Tibial nerve (tissue), 4 donors: ENCODE measurements around the gene SKAP2. TPM values are rescaled to one million over a fixed set of nuclear protein-coding genes. Genes with fewer than 3 reads are reported as not detected.

Source experiments
- DNase-seq, 2 donors: peaks; one replicate each; pipeline ENCODE4 v3.0.0-alpha.2; 2019; ENCODE audit warnings: low spot score in 2 of 2
- H3K27ac ChIP-seq, 4 donors: fragments of 200-600 bp; sonication (generic) in 3 of 4; one replicate each; pipeline ENCODE4 v1.5.1; 2017 to 2019; ENCODE audit warnings: mild to moderate bottlenecking in 1 of 4
- H3K27me3 ChIP-seq, 2 donors: fragments of 200-600 bp; sonication (generic) in 1 of 2; one replicate each; pipeline versions ENCODE4 v1.5.1 to v1.6.0; 2017 to 2019
- H3K36me3 ChIP-seq, 3 donors: fragments of 200-600 bp; sonication (generic); one replicate each; pipeline ENCODE4 v1.5.1; 2018 to 2019
- H3K4me1 ChIP-seq, 4 donors: fragments of 200-600 bp; sonication (generic) in 3 of 4; one replicate each; pipeline ENCODE4 v1.5.1; 2017 to 2019
- H3K4me3 ChIP-seq, 4 donors: fragments of 200-600 bp; sonication (generic) in 3 of 4; one replicate each; pipeline ENCODE4 v1.5.1; 2017 to 2019; ENCODE audit warnings: mild to moderate bottlenecking in 1 of 4, moderate library complexity in 1 of 4
- H3K9me3 ChIP-seq, 4 donors: fragments of 200-600 bp; sonication (generic) in 3 of 4; one replicate each; pipeline ENCODE4 v1.5.1; 2017 to 2019
- CTCF ChIP-seq, 5 experiments: fragments of 200-600 bp in 3 of 5; fragments of 450-650 bp in 2 of 5; sonication (generic) in 3 of 5; IDR thresholded peaks; one replicate each; pipeline ENCODE4 v1.5.1; 2016 to 2019; ENCODE audit warnings: antibody characterized with exemption in 5 of 5, mild to moderate bottlenecking in 3 of 5, moderate library complexity in 2 of 5
- EP300 ChIP-seq, 2 donors: sonication (generic); formaldehyde crosslinking; IDR thresholded peaks; one replicate each; pipeline ENCODE4 v1.6.1; 2017; ENCODE audit warnings: antibody characterized with exemption in 2 of 2, mild to moderate bottlenecking in 1 of 2
- POLR2A ChIP-seq, 2 donors: fragments of 450-650 bp; IDR thresholded peaks; one replicate each; pipeline ENCODE4 v1.6.1; 2017; ENCODE audit warnings: antibody characterized with exemption in 2 of 2, mild to moderate bottlenecking in 2 of 2, moderate library complexity in 2 of 2
- WGBS, 2 donors: methylation state at CpG; one replicate each; pipeline ENCODE4 v1.1.5; 2018; 5-methylcytosine and 5-hydroxymethylcytosine counted together
- total RNA-seq, 4 donors: library from RNA; depleted of rRNA; stranded (reverse); fragments of >200 nt; gene quantifications; one replicate each; pipeline ENCODE4 v1.1.0, GENCODE V29; 2016

Gene SKAP2
- total RNA-seq, 4 donors from 2014 or later: 14.1 to 33.7 (median 27.6) TPM

GRCh38 chr7:26663874-26664273, 200.5 kb downstream of the SKAP2 start:
- no peak for DNase-seq
- 85 to 86% methylated on average over 4 of the region's 4 CpGs for WGBS, 2 donors
- TF ChIP-seq EP300 (IDR thresholded peaks at IDR 0.05) (no peak), CTCF (IDR thresholded peaks at IDR 0.05) (no peak), POLR2A (IDR thresholded peaks at IDR 0.05) (no peak)
- Histone ChIP-seq H3K4me1 (peaks cover 0 to 12% (median 0%) of the 10 kb centered on the region in 4 donors), H3K36me3 (no peaks in the 10 kb centered on the region), H3K27me3 (peaks cover 0 to 7% of the 10 kb centered on the region in 2 donors), H3K4me3 (no peak overlapping the region), H3K27ac (no peak overlapping the region), H3K9me3 (no peaks in the 10 kb centered on the region)

- WGBS, 2 donors: 91 to 94% methylated on average over 6 of the region's 6 CpGs
- Histone ChIP-seq H3K4me3 (no peak overlapping the region), H3K27me3 (peaks cover 0 to 7% of the 10 kb centered on the region in 2 donors), H3K27ac (no peak overlapping the region), H3K4me1 (peaks cover 0 to 9% (median 0%) of the 10 kb centered on the region in 4 donors), H3K9me3 (no peaks in the 10 kb centered on the region), H3K36me3 (no peaks in the 10 kb centered on the region)
- DNase-seq: no peak
- TF ChIP-seq EP300 (IDR thresholded peaks at IDR 0.05) (no peak), CTCF (IDR thresholded peaks at IDR 0.05) (no peak)
Observed at GRCh38 chr7:26662646-26663045, 201.7 kb downstream of the SKAP2 start.

GRCh38 chr7:26659121-26659520, 205.3 kb downstream of the SKAP2 start:
- 84% methylated on average over 3 of the region's 3 CpGs for WGBS, 2 donors
- no peaks in the 10 kb centered on the region for H3K9me3 ChIP-seq
- no peak for TF ChIP-seq EP300 (IDR thresholded peaks at IDR 0.05)
- TF ChIP-seq POLR2A (IDR thresholded peaks at IDR 0.05): no peak
- no peak for TF ChIP-seq CTCF (IDR thresholded peaks at IDR 0.05)

GRCh38 chr7:26658389-26659084, 205.9 kb downstream of the SKAP2 start:
- no peak overlapping the region for H3K4me3 ChIP-seq
- peaks cover 0 to 6% (median 3%) of the 10 kb centered on the region in 4 donors for H3K4me1 ChIP-seq
- TF ChIP-seq CTCF (IDR thresholded peaks at IDR 0.05) (no peak), POLR2A (IDR thresholded peaks at IDR 0.05) (no peak), EP300 (IDR thresholded peaks at IDR 0.05) (no peak)
- H3K36me3 ChIP-seq: no peaks in the 10 kb centered on the region
- no peak for DNase-seq
- H3K27me3 ChIP-seq: peaks cover 0 to 24% of the 10 kb centered on the region in 2 donors
- no peaks in the 10 kb centered on the region for H3K9me3 ChIP-seq
- 86% methylated on average over 7 of the region's 7 CpGs for WGBS, 2 donors
- no peak overlapping the region for H3K27ac ChIP-seq

More at GRCh38 chr7:26659121-26659520, 205.3 kb downstream of the SKAP2 start:
- Histone ChIP-seq H3K4me3 (no peak overlapping the region), H3K27ac (no peak overlapping the region), H3K27me3 (peaks cover 0 to 21% of the 10 kb centered on the region in 2 donors), H3K4me1 (peaks cover 0 to 2% (median under 1%) of the 10 kb centered on the region in 4 donors), H3K36me3 (no peaks in the 10 kb centered on the region)
- DNase-seq: no peak

GRCh38 chr7:26657686-26658388, 206.6 kb downstream of the SKAP2 start:
- no peak for DNase-seq

More at GRCh38 chr7:26657686-26658388, 206.6 kb downstream of the SKAP2 start:
- H3K27me3 ChIP-seq: peaks cover 0 to 24% of the 10 kb centered on the region in 2 donors
- H3K27ac ChIP-seq: no peak overlapping the region
- H3K4me1 ChIP-seq: peaks cover 0 to 6% (median 3%) of the 10 kb centered on the region in 4 donors
- no peaks in the 10 kb centered on the region for H3K9me3 ChIP-seq
- H3K4me3 ChIP-seq: no peak overlapping the region
- TF ChIP-seq POLR2A (IDR thresholded peaks at IDR 0.05) (no peak), EP300 (IDR thresholded peaks at IDR 0.05) (no peak), CTCF (IDR thresholded peaks at IDR 0.05) (no peak)
- H3K36me3 ChIP-seq: no peaks in the 10 kb centered on the region
- 68 to 70% methylated on average over 15 of the region's 15 CpGs for WGBS, 2 donors
